HEK293 (cell line): Measurements from ENCODE around the gene SLIT1.

ENCODE experiments used
- CTCF ChIA-PET: fragments of 350-600 bp; formaldehyde crosslinking; extraction: SDS; loops from one replicate; lab custom pipeline; 2021; ENCODE audit warnings: antibody characterized with exemption; lab: Yijun Ruan, JAX
- POLR2A ChIA-PET: fragments of 300-600 bp; formaldehyde crosslinking; extraction: SDS; loops from one replicate; lab custom pipeline; 2020; ENCODE audit warnings: antibody characterized with exemption, inconsistent platforms; lab: Yijun Ruan, JAX
- H3K27ac ChIP-seq: fragments of 200-500 bp; sonication (Bioruptor generic); 2 replicates; pipeline ENCODE4 v1.5.1; 2014; ENCODE audit warnings: low read depth, low read length, control low read depth, inconsistent platforms; ENCODE audit errors: extremely low read depth
- H3K36me3 ChIP-seq, 2 experiments: fragments of 200-500 bp in 1 of 2; sonication (Bioruptor generic) in 1 of 2; 1 replicate in 1 of 2; 2 replicates in 1 of 2; pipeline ENCODE4 v1.5.1; 2014 to 2017; ENCODE audit warnings: inconsistent platforms in 2 of 2, low read length in 2 of 2; ENCODE audit not compliant: control insufficient read depth in 2 of 2, insufficient read depth in 1 of 2
- H3K4me1 ChIP-seq: fragments of 200-500 bp; sonication (Bioruptor generic); 2 replicates; pipeline ENCODE4 v1.5.1; 2014; ENCODE audit warnings: mild to moderate bottlenecking, low read length, inconsistent platforms; ENCODE audit not compliant: control insufficient read depth, insufficient read depth
- H3K4me3 ChIP-seq: 2 replicates; pipeline ENCODE4 v1.5.1; 2011; ENCODE audit warnings: low read depth, mild to moderate bottlenecking, control low read depth, low read length, moderate library complexity
- H3K9me3 ChIP-seq: fragments of 200-500 bp; sonication (Bioruptor generic); 2 replicates; pipeline ENCODE4 v1.5.1; 2014; ENCODE audit warnings: low read depth, low read length, inconsistent platforms; ENCODE audit not compliant: control insufficient read depth, insufficient read depth
- KLF1 ChIP-seq: fragments of 450-650 bp; formaldehyde crosslinking; IDR thresholded peaks from 2 replicates; pipeline ENCODE4 v1.5.1; 2016; ENCODE audit warnings: missing biosample characterization, missing genetic modification characterization
- KLF17 ChIP-seq: fragments of 450-650 bp; formaldehyde crosslinking; IDR thresholded peaks from 2 replicates; pipeline ENCODE4 v1.5.1; 2016; ENCODE audit warnings: missing biosample characterization, missing genetic modification characterization
- KLF9 ChIP-seq: fragments of 450-650 bp; formaldehyde crosslinking; IDR thresholded peaks from 2 replicates; pipeline ENCODE4 v1.5.1; 2016; ENCODE audit warnings: missing biosample characterization, missing genetic modification characterization, low read depth
- MEIS1 ChIP-seq: sonication (generic); formaldehyde crosslinking; IDR thresholded peaks from 2 replicates; pipeline ENCODE4 v1.8.1; 2022; ENCODE audit warnings: missing genetic modification reagents, mild to moderate bottlenecking, borderline replicate concordance
- SALL2 ChIP-seq: fragments of 450-650 bp; formaldehyde crosslinking; IDR thresholded peaks from 2 replicates; pipeline ENCODE4 v1.5.0; 2017; ENCODE audit warnings: missing biosample characterization, mild to moderate bottlenecking, missing genetic modification characterization, borderline replicate concordance
- ZBTB26 ChIP-seq: fragments of 450-650 bp; formaldehyde crosslinking; optimal IDR thresholded peaks from 2 replicates; pipeline ENCODE3; 2016; ENCODE audit warnings: missing biosample characterization, mild to moderate bottlenecking, missing genetic modification characterization
- ZBTB48 ChIP-seq: fragments of 450-650 bp; formaldehyde crosslinking; IDR thresholded peaks from 2 replicates; pipeline ENCODE4 v1.5.1; 2016; ENCODE audit warnings: missing biosample characterization, missing genetic modification characterization
- ZFHX2 ChIP-seq: fragments of 450-650 bp; formaldehyde crosslinking; conservative IDR thresholded peaks from 2 replicates; pipeline ENCODE4 v1.5.1; 2016; ENCODE audit warnings: missing biosample characterization, missing genetic modification characterization
- ZNF10 ChIP-seq: fragments of 450-650 bp; formaldehyde crosslinking; IDR thresholded peaks from 2 replicates; pipeline ENCODE4 v1.5.1; 2017; ENCODE audit warnings: missing biosample characterization, missing genetic modification characterization
- ZNF174 ChIP-seq: fragments of 450-650 bp; formaldehyde crosslinking; IDR thresholded peaks from 2 replicates; pipeline ENCODE4 v1.5.0; 2017; ENCODE audit warnings: missing biosample characterization, mild to moderate bottlenecking, missing genetic modification characterization
- ZNF239 ChIP-seq: fragments of 450-650 bp; formaldehyde crosslinking; IDR thresholded peaks from 2 replicates; pipeline ENCODE4 v1.5.1; 2016; ENCODE audit warnings: missing biosample characterization, missing genetic modification characterization
- ZNF274 ChIP-seq, 2 experiments: fragments of 200-500 bp in 1 of 2; fragments of 450-650 bp in 1 of 2; sonication (Bioruptor generic) in 1 of 2; formaldehyde crosslinking in 1 of 2; IDR thresholded peaks; 2 replicates each; pipeline versions ENCODE4 v1.5.1 to v1.6.1; 2014 to 2016; ENCODE audit warnings: borderline replicate concordance in 1 of 2, inconsistent platforms in 1 of 2, low read length in 1 of 2, missing biosample characterization in 1 of 2, missing genetic modification characterization in 1 of 2
- ZNF48 ChIP-seq: fragments of 450-650 bp; formaldehyde crosslinking; IDR thresholded peaks from 2 replicates; pipeline ENCODE4 v1.5.1; 2016; ENCODE audit warnings: missing biosample characterization, missing genetic modification characterization
- ZNF585B ChIP-seq: fragments of 450-650 bp; formaldehyde crosslinking; IDR thresholded peaks from 2 replicates; pipeline ENCODE4 v1.5.1; 2016; ENCODE audit warnings: missing biosample characterization, missing genetic modification characterization
- ZNF621 ChIP-seq: fragments of 450-650 bp; formaldehyde crosslinking; IDR thresholded peaks from 2 replicates; pipeline ENCODE4 v1.5.1; 2017; ENCODE audit warnings: missing biosample characterization, missing genetic modification characterization
- ZNF658 ChIP-seq: fragments of 450-650 bp; formaldehyde crosslinking; IDR thresholded peaks from 2 replicates; pipeline ENCODE4; 2016; ENCODE audit warnings: missing biosample characterization, missing genetic modification characterization
- ZNF670 ChIP-seq: fragments of 450-650 bp; formaldehyde crosslinking; IDR thresholded peaks from 2 replicates; pipeline ENCODE4 v1.5.1; 2016; ENCODE audit warnings: missing biosample characterization, missing genetic modification characterization, low read depth
- ZNF701 ChIP-seq: fragments of 450-650 bp; formaldehyde crosslinking; IDR thresholded peaks from 2 replicates; pipeline ENCODE4 v1.5.1; 2016; ENCODE audit warnings: missing biosample characterization, missing genetic modification characterization
- ZNF830 ChIP-seq: fragments of 450-650 bp; IDR thresholded peaks from 2 replicates; pipeline ENCODE4 v1.5.0; 2018; ENCODE audit warnings: missing biosample characterization, missing genetic modification characterization, low read depth, mild to moderate bottlenecking, moderate library complexity
- ZNF843 ChIP-seq: fragments of 450-650 bp; formaldehyde crosslinking; IDR thresholded peaks from 2 replicates; pipeline ENCODE4 v1.5.1; 2016; ENCODE audit warnings: missing biosample characterization, missing genetic modification characterization
- ZSCAN5A ChIP-seq: fragments of 450-650 bp; formaldehyde crosslinking; IDR thresholded peaks from 2 replicates; pipeline ENCODE4 v1.5.1; 2016; ENCODE audit warnings: missing biosample characterization, missing genetic modification characterization
- TF ChIP-seq, protein P1 (sequence below): fragments of 450-650 bp; formaldehyde crosslinking; IDR thresholded peaks from 2 replicates; pipeline ENCODE4 v1.5.1; 2016; ENCODE audit warnings: missing biosample characterization, missing genetic modification characterization, low read depth
- TF ChIP-seq, protein P2 (sequence below): IDR thresholded peaks from 2 replicates; pipeline ENCODE4 v1.6.1; 2011; ENCODE audit warnings: mild to moderate bottlenecking, low read depth, low read length, borderline replicate concordance
- TF ChIP-seq, protein P3 (sequence below): fragments of 450-650 bp; formaldehyde crosslinking; IDR thresholded peaks from 2 replicates; pipeline ENCODE4 v1.5.0; 2017; ENCODE audit warnings: missing biosample characterization, missing genetic modification characterization, borderline replicate concordance

SLIT1 gene

GRCh38 chr10:97056003-97056630 lies 129.6 kb downstream of the SLIT1 start:
- Histone ChIP-seq H3K4me3 (no peak overlapping the region), H3K27ac (no peak overlapping the region), H3K36me3 (no peaks in the 10 kb centered on the region), H3K9me3 (no peaks in the 10 kb centered on the region)
- ChIA-PET POLR2A (no interaction called here), CTCF (interaction anchor here (0.9 to 7.2 kb wide), 6 partner anchors 15 to 154 kb away, joined by 3 to 46 read pairs (median 6); no protein-coding TSS in a partner anchor)
- no peak for TF ChIP-seq ZNF621 (tag by site-specific recombination)
- TF ChIP-seq ZNF701: no peak
- no peak for TF ChIP-seq ZNF670
- no peak for TF ChIP-seq ZFHX2 (tag by site-specific recombination)
- TF ChIP-seq KLF9 (tag by site-specific recombination): no peak
- no peak for TF ChIP-seq ZNF10
- TF ChIP-seq, all 188 proteins: peak for 0
- H3K4me1 ChIP-seq: no peaks in the 10 kb centered on the region

GRCh38 chr10:97053276-97053675 lies 132.5 kb downstream of the SLIT1 start:
- TF ChIP-seq ZNF830 (tag by site-specific recombination) (no peak), ZSCAN5A (no peak), ZNF585B (tag by site-specific recombination) (no peak), ZNF658 (tag by site-specific recombination) (no peak), ZNF48 (tag by site-specific recombination) (no peak), ZBTB48 (tag by site-specific recombination) (no peak), ZBTB26 (no peak), ZNF239 (tag by site-specific recombination) (no peak), KLF1 (no peak), SALL2 (tag by site-specific recombination) (no peak), MEIS1 (no peak), ZNF274 (IDR thresholded peaks at IDR 0.05; ENCODE audit: low read length) (no peak), ZNF274 (tag by site-specific recombination; IDR thresholded peaks at IDR 0.05; ENCODE audit: borderline replicate concordance) (no peak), KLF17 (tag by site-specific recombination) (no peak), ZNF843 (tag by site-specific recombination) (no peak), ZNF174 (tag by site-specific recombination) (no peak)
- TF ChIP-seq, protein P1, sequence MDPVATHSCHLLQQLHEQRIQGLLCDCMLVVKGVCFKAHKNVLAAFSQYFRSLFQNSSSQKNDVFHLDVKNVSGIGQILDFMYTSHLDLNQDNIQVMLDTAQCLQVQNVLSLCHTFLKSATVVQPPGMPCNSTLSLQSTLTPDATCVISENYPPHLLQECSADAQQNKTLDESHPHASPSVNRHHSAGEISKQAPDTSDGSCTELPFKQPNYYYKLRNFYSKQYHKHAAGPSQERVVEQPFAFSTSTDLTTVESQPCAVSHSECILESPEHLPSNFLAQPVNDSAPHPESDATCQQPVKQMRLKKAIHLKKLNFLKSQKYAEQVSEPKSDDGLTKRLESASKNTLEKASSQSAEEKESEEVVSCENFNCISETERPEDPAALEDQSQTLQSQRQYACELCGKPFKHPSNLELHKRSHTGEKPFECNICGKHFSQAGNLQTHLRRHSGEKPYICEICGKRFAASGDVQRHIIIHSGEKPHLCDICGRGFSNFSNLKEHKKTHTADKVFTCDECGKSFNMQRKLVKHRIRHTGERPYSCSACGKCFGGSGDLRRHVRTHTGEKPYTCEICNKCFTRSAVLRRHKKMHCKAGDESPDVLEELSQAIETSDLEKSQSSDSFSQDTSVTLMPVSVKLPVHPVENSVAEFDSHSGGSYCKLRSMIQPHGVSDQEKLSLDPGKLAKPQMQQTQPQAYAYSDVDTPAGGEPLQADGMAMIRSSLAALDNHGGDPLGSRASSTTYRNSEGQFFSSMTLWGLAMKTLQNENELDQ (tag by site-specific recombination): no peak
- TF ChIP-seq, protein P2, sequence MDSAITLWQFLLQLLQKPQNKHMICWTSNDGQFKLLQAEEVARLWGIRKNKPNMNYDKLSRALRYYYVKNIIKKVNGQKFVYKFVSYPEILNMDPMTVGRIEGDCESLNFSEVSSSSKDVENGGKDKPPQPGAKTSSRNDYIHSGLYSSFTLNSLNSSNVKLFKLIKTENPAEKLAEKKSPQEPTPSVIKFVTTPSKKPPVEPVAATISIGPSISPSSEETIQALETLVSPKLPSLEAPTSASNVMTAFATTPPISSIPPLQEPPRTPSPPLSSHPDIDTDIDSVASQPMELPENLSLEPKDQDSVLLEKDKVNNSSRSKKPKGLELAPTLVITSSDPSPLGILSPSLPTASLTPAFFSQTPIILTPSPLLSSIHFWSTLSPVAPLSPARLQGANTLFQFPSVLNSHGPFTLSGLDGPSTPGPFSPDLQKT: no peak
- TF ChIP-seq, protein P3, sequence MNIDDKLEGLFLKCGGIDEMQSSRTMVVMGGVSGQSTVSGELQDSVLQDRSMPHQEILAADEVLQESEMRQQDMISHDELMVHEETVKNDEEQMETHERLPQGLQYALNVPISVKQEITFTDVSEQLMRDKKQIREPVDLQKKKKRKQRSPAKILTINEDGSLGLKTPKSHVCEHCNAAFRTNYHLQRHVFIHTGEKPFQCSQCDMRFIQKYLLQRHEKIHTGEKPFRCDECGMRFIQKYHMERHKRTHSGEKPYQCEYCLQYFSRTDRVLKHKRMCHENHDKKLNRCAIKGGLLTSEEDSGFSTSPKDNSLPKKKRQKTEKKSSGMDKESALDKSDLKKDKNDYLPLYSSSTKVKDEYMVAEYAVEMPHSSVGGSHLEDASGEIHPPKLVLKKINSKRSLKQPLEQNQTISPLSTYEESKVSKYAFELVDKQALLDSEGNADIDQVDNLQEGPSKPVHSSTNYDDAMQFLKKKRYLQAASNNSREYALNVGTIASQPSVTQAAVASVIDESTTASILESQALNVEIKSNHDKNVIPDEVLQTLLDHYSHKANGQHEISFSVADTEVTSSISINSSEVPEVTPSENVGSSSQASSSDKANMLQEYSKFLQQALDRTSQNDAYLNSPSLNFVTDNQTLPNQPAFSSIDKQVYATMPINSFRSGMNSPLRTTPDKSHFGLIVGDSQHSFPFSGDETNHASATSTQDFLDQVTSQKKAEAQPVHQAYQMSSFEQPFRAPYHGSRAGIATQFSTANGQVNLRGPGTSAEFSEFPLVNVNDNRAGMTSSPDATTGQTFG: no peak
- TF ChIP-seq, all 188 proteins: peak for 0
- H3K36me3 ChIP-seq: no peaks in the 10 kb centered on the region
- H3K4me3 ChIP-seq: no peak overlapping the region
- ChIA-PET POLR2A (no interaction called here), CTCF (interaction anchor here (0.6 to 1.7 kb wide), 6 partner anchors 14 to 226 kb away, joined by 3 to 7 read pairs (median 4); no protein-coding TSS in a partner anchor)
- no peaks in the 10 kb centered on the region for H3K9me3 ChIP-seq
- no peak overlapping the region for H3K27ac ChIP-seq
- no peaks in the 10 kb centered on the region for H3K4me1 ChIP-seq
